ENCODE measurements around the gene DPH2. TPM values are rescaled to one million over a fixed set of nuclear protein-coding genes. Genes with fewer than 3 reads are reported as not detected.
A peak's percentile ranks its signal among the peaks of the same experiment; 100 is the strongest.

DPH2 gene
- total RNA-seq, 1 donor from 2014 or later: 51.6 TPM

- no peak overlapping the region for H3K27ac Mint-ChIP-seq
- H3K4me1 Mint-ChIP-seq: peaks cover 12% of the 10 kb centered on the region
- peaks cover 25% of the 10 kb centered on the region for H3K36me3 Mint-ChIP-seq (ENCODE audit: low read depth)
- H3K9me3 Mint-ChIP-seq: no peaks in the 10 kb centered on the region
- H3K27me3 Mint-ChIP-seq: no peaks in the 10 kb centered on the region
- TF ChIP-seq CTCF (IDR thresholded peaks at IDR 0.05): no peak
- no peak overlapping the region for H3K4me3 Mint-ChIP-seq
- ChIA-PET CTCF (no interaction called here), POLR2A (no interaction called here)
- DNase-seq (no peak), ATAC-seq (ENCODE audit: low read depth) (no peak)
- intact Hi-C loops (cut with micrococcal nuclease): no loop called here
Observed at GRCh38 chr1:43965316-43965715, 4.5 kb upstream of the DPH2 start.

DNA sequence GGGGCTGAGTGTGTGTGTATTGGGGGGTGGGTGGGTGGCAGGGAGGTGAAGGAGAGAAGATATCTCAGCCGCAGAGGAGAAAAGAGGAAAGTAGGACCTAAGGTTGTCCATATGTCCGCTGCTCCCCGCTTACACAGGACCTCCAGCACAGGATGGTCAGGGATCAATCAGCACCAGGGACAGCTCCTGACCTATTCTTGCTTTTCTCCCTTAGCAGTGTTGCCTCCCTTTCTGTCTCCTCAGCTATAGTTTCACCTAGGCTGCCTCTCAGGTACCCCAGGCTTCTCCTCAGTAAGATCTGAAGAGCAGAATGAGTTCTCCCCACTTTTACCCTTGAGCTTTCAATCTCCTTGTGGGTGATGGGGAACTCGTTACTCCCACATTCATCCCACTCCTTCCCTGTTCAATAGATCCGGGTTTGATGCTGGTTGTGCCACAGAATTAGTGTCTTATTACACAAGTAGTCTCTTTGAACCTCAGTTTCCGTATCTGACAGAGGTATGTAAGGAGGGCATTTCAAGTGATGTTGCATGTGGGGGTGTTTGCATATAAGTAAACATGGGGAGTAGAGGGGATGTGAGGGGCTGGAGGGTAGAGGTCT, 1.4 kb upstream of the DPH2 start:
- Mint-ChIP-seq H3K27ac (no peak overlapping the region), H3K27me3 (no peaks in the 10 kb centered on the region), H3K4me3 (no peak overlapping the region), H3K4me1 (peaks cover 25% of the 10 kb centered on the region), H3K36me3 (ENCODE audit: low read depth) (peaks cover 25% of the 10 kb centered on the region), H3K9me3 (no peaks in the 10 kb centered on the region)
- no peak for TF ChIP-seq CTCF (IDR thresholded peaks at IDR 0.05)
- DNase-seq (no peak), ATAC-seq (ENCODE audit: low read depth) (no peak)
- ChIA-PET POLR2A (no interaction called here), CTCF (no interaction called here)
- intact Hi-C loops (cut with micrococcal nuclease): no loop called here

DNA sequence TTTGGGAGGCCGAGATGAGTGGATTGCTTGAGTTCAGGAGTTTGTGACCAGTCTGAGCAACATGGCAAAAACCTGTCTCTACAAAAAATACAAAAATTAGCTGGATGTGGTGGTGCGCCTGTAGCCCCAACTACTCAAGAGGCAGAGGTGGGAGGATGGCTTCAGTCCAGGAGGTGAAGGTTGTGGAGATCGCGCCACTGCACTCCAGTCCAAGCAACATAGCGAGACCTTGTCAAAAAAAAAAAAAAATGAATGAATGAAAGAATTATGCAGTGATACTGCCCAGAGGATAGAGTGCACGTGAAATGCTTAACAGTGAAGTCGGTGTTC, 429 bp upstream of the DPH2 start:
- H3K36me3 Mint-ChIP-seq (ENCODE audit: low read depth): peaks cover 32% of the 10 kb centered on the region
- H3K9me3 Mint-ChIP-seq: no peaks in the 10 kb centered on the region
- no peaks in the 10 kb centered on the region for H3K27me3 Mint-ChIP-seq
- intact Hi-C loops (cut with micrococcal nuclease): loop anchor here (1.0 kb wide), 1 partner anchor 23 kb away; the partner anchor contains the start of gene IPO13
- TF ChIP-seq CTCF (IDR thresholded peaks at IDR 0.05): no peak
- peak overlapping the region; percentile 18 for H3K27ac Mint-ChIP-seq
- DNase-seq (no peak), ATAC-seq (ENCODE audit: low read depth) (no peak)
- CTCF ChIA-PET: interaction anchor here (1.0 kb wide), 1 partner anchor 22 kb away, joined by 3 read pairs; the partner anchor contains the start of gene CCDC24
- POLR2A ChIA-PET: interaction anchor here (0.7 to 1.6 kb wide), 6 partner anchors 24 to 705 kb away, joined by 3 to 6 read pairs (median 4); partner anchors contain the start of genes ARMH1, KDM4A and TMEM53
- peaks cover 35% of the 10 kb centered on the region for H3K4me1 Mint-ChIP-seq
- H3K4me3 Mint-ChIP-seq: peak overlapping the region; percentile 98

- DNase-seq: no peak
- Mint-ChIP-seq H3K36me3 (ENCODE audit: low read depth) (peaks cover 34% of the 10 kb centered on the region), H3K27ac (peak overlapping the region; percentile 87), H3K4me1 (peaks cover 37% of the 10 kb centered on the region), H3K27me3 (no peaks in the 10 kb centered on the region), H3K4me3 (peak overlapping the region; percentile 98), H3K9me3 (no peaks in the 10 kb centered on the region)
- TF ChIP-seq CTCF (IDR thresholded peaks at IDR 0.05): no peak
- intact Hi-C loops (cut with micrococcal nuclease): loop anchor here (10.0 kb wide), 4 partner anchors 244 to 1636 kb away; partner anchors contain the start of genes CDC20, DMAP1, FOXJ3 and PPCS
- ChIA-PET CTCF (interaction anchor here (1.8 kb wide), 1 partner anchor 36 kb away, joined by 4 read pairs; no protein-coding TSS in a partner anchor), POLR2A (interaction anchor here (0.5 to 1.6 kb wide), 5 partner anchors 24 to 413 kb away, joined by 3 to 6 read pairs (median 3); partner anchors contain the start of gene IPO13)
- no peak for ATAC-seq (ENCODE audit: low read depth)
Observed at GRCh38 chr1:43970502-43970901, 692 bp downstream of the DPH2 start.

DNA sequence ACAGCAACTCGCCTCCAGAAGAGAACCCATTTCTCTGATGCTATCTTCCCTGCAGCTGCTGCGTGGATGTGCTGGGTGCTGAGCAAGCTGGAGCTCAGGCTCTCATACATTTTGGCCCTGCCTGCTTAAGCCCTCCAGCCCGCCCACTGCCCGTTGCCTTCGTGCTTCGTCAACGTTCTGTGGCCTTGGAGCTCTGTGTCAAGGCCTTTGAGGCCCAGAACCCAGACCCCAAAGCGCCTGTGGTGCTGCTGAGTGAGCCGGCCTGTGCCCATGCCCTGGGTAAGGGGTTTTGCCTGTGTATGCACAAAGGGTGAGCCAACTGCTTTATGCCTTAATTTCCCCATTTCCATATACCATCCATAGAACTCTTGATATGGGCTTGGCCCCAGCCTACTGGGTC, 1.1 kb downstream of the DPH2 start:
- ChIA-PET POLR2A (interaction anchor here (0.5 to 1.6 kb wide), 4 partner anchors 24 to 414 kb away, joined by 3 to 6 read pairs (median 3); partner anchors contain the start of gene IPO13), CTCF (interaction anchor here (1.8 kb wide), 1 partner anchor 36 kb away, joined by 4 read pairs; no protein-coding TSS in a partner anchor)
- peaks cover 34% of the 10 kb centered on the region for H3K36me3 Mint-ChIP-seq (ENCODE audit: low read depth)
- peaks cover 41% of the 10 kb centered on the region for H3K4me1 Mint-ChIP-seq
- no peak overlapping the region for H3K27ac Mint-ChIP-seq
- no peak for TF ChIP-seq CTCF (IDR thresholded peaks at IDR 0.05)
- ATAC-seq (ENCODE audit: low read depth) (no peak), DNase-seq (no peak)
- H3K27me3 Mint-ChIP-seq: no peaks in the 10 kb centered on the region
- peak overlapping the region; percentile 98 for H3K4me3 Mint-ChIP-seq
- no peaks in the 10 kb centered on the region for H3K9me3 Mint-ChIP-seq
- intact Hi-C loops (cut with micrococcal nuclease): loop anchor here (10.0 kb wide), 4 partner anchors 244 to 1636 kb away; partner anchors contain the start of genes CDC20, DMAP1, FOXJ3 and PPCS

All from activated B cell treated with CpG ODN at 0.5 μM for 24 hours (primary cell).